GM12892 (cell line): ENCODE data around the gene OR51B6.

Source experiments
- POLR2A ChIP-seq: IDR thresholded peaks from 2 replicates; pipeline ENCODE4 v1.6.1; 2011; ENCODE audit warnings: low read depth, low read length, control low read depth
- POLR2AphosphoS5 ChIP-seq: IDR thresholded peaks from 2 replicates; pipeline ENCODE4 v1.6.1; 2011; ENCODE audit warnings: low read depth, low read length, control low read depth
- TAF1 ChIP-seq: IDR thresholded peaks from 2 replicates; pipeline ENCODE4 v1.6.1; 2011; ENCODE audit warnings: low read depth, mild to moderate bottlenecking, control low read depth, low read length, borderline replicate concordance

DNA sequence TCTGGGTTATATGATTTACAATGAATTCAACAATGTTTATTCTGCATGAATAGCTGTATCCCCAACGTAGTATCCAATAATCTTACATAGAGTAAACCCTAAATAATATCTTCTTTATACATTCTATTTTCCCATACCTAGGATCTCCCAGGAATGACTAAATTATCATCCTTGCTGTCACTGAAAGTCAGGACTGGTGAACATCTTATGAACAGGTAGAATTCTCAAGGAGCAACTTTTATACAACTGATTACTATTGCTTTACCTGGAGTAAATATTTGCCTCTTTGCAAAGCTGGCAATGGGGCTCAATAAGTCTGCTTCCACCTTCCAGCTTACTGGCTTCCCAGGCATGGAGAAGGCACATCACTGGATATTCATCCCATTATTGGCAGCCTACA is at the start of gene OR51B6:
- TF ChIP-seq POLR2AphosphoS5 (no peak), TAF1 (no peak), POLR2A (no peak)
